ENCODE measurements around the gene PAK3.

Gene PAK3

DNA sequence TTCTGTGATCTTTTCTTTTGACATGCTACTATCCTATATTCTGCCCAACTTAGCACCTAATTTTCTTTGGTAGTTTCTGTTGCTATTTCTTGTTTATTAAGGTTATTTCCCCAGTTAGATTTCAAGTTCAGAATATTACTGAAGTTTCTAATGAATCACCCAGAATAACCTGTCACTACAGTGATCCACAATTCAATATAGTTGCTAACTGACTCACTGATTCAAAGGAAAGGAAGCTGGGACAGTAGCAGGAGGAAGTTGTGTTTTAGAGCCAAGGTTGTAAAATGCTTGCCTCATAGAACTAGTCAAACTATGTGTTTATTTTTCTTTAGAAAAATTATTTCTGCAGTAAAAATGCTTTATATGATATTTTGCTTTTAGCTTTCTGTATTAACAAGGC lies 37.4 kb downstream of the PAK3 start (continued):
- TF ChIP-seq ZNF565 (CRISPR knock-in tag; conservative IDR thresholded peaks at IDR 0.05; ENCODE audit: low read depth), result no peak
- TF ChIP-seq CSDC2 (CRISPR knock-in tag; IDR thresholded peaks at IDR 0.05), result no peak
- no peak for TF ChIP-seq ZNF8 (CRISPR knock-in tag; IDR thresholded peaks at IDR 0.05)

DNA sequence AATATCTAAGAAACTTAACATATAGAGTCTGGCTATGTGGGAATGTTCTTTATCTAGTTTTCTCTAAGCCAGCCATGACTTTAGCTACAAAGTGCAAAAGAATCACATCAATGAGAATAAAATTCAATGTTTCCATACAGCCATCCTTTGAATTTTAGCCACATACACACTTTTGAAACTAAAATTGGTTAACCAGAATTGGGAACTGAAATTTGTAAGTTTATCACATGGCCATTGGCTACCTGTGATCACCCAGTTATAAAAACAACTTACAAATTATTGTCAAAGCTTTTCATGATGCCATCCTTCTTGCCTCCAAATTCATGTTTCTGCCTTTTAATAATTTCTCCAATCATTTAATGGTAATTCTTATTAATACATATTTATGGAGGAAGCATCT lies 49.9 kb downstream of the PAK3 start:
- TF ChIP-seq TOX (CRISPR knock-in tag; IDR thresholded peaks at IDR 0.05; ENCODE audit: borderline replicate concordance) (no peak), OSR1 (CRISPR knock-in tag; IDR thresholded peaks at IDR 0.05) (no peak), ZNF8 (CRISPR knock-in tag; IDR thresholded peaks at IDR 0.05) (no peak), PPARA (CRISPR knock-in tag; IDR thresholded peaks at IDR 0.05; ENCODE audit: borderline replicate concordance) (no peak), BACH2 (CRISPR knock-in tag; IDR thresholded peaks at IDR 0.05; ENCODE audit: borderline replicate concordance) (no peak), ZFP30 (CRISPR knock-in tag; IDR thresholded peaks at IDR 0.05) (no peak), TCF4 (CRISPR knock-in tag; IDR thresholded peaks at IDR 0.05; ENCODE audit: borderline replicate concordance) (no peak), ZFP3 (CRISPR knock-in tag; IDR thresholded peaks at IDR 0.05) (no peak), CSDC2 (CRISPR knock-in tag; IDR thresholded peaks at IDR 0.05) (no peak), GLIS3 (CRISPR knock-in tag; IDR thresholded peaks at IDR 0.05) (no peak), CSRNP3 (CRISPR knock-in tag; IDR thresholded peaks at IDR 0.05) (no peak), ZNF70 (CRISPR knock-in tag; IDR thresholded peaks at IDR 0.05) (no peak)
- TF ChIP-seq, protein P1, sequence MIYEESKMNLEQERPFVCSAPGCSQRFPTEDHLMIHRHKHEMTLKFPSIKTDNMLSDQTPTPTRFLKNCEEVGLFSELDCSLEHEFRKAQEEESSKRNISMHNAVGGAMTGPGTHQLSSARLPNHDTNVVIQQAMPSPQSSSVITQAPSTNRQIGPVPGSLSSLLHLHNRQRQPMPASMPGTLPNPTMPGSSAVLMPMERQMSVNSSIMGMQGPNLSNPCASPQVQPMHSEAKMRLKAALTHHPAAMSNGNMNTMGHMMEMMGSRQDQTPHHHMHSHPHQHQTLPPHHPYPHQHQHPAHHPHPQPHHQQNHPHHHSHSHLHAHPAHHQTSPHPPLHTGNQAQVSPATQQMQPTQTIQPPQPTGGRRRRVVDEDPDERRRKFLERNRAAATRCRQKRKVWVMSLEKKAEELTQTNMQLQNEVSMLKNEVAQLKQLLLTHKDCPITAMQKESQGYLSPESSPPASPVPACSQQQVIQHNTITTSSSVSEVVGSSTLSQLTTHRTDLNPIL (CRISPR knock-in tag; IDR thresholded peaks at IDR 0.05; ENCODE audit: low read depth), result no peak
- TF ChIP-seq, protein P2, sequence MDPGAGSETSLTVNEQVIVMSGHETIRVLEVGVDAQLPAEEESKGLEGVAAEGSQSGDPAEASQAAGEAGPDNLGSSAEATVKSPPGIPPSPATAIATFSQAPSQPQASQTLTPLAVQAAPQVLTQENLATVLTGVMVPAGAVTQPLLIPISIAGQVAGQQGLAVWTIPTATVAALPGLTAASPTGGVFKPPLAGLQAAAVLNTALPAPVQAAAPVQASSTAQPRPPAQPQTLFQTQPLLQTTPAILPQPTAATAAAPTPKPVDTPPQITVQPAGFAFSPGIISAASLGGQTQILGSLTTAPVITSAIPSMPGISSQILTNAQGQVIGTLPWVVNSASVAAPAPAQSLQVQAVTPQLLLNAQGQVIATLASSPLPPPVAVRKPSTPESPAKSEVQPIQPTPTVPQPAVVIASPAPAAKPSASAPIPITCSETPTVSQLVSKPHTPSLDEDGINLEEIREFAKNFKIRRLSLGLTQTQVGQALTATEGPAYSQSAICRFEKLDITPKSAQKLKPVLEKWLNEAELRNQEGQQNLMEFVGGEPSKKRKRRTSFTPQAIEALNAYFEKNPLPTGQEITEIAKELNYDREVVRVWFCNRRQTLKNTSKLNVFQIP (CRISPR knock-in tag; IDR thresholded peaks at IDR 0.05; ENCODE audit: borderline replicate concordance, low read depth), result no peak
- TF ChIP-seq, protein P3, sequence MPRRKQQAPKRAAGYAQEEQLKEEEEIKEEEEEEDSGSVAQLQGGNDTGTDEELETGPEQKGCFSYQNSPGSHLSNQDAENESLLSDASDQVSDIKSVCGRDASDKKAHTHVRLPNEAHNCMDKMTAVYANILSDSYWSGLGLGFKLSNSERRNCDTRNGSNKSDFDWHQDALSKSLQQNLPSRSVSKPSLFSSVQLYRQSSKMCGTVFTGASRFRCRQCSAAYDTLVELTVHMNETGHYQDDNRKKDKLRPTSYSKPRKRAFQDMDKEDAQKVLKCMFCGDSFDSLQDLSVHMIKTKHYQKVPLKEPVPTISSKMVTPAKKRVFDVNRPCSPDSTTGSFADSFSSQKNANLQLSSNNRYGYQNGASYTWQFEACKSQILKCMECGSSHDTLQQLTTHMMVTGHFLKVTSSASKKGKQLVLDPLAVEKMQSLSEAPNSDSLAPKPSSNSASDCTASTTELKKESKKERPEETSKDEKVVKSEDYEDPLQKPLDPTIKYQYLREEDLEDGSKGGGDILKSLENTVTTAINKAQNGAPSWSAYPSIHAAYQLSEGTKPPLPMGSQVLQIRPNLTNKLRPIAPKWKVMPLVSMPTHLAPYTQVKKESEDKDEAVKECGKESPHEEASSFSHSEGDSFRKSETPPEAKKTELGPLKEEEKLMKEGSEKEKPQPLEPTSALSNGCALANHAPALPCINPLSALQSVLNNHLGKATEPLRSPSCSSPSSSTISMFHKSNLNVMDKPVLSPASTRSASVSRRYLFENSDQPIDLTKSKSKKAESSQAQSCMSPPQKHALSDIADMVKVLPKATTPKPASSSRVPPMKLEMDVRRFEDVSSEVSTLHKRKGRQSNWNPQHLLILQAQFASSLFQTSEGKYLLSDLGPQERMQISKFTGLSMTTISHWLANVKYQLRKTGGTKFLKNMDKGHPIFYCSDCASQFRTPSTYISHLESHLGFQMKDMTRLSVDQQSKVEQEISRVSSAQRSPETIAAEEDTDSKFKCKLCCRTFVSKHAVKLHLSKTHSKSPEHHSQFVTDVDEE (CRISPR knock-in tag; IDR thresholded peaks at IDR 0.05), result no peak
- no peak for ATAC-seq

- no peak for ATAC-seq
- TF ChIP-seq ESRRG (CRISPR knock-in tag; IDR thresholded peaks at IDR 0.05), result no peak
- TF ChIP-seq, protein P2 (CRISPR knock-in tag; IDR thresholded peaks at IDR 0.05; ENCODE audit: borderline replicate concordance, low read depth), result no peak
- TF ChIP-seq, protein P3 (CRISPR knock-in tag; IDR thresholded peaks at IDR 0.05), result no peak
These were observed 55.8 kb downstream of the PAK3 start for GRCh38 chrX:111151764-111152163.

Data from SK-N-SH treated with all-trans-retinoic acid at 6 μM for 48 hours (cell line).